Common myeloid progenitor, CD34-positive (primary cell): Measurements from ENCODE around the gene KLHL20. TPM values are rescaled to one million over a fixed set of nuclear protein-coding genes. Genes with fewer than 3 reads are reported as not detected.
"Not testable (repeated sequence)": the region's sequence is repeated elsewhere in the genome, so short reads cannot be mapped to it uniquely, and the experiment has no call there.

Experiments
- CTCF ChIA-PET: fragments of 350-600 bp; sonication (Branson Sonifier 250); formaldehyde crosslinking; loops from one replicate; lab custom pipeline; 2021; ENCODE audit warnings: antibody characterized with exemption; lab: Charles Lee
- POLR2A ChIA-PET: fragments of 350-600 bp; sonication (Branson Sonifier 250); formaldehyde crosslinking; loops from one replicate; lab custom pipeline; 2021; ENCODE audit warnings: antibody characterized with exemption; lab: Charles Lee
- DNase-seq, 3 donors: peaks; one replicate each; pipeline versions ENCODE4 v3.0.0 to v3.0.0-alpha.2; 2013
- H3K27ac ChIP-seq, 2 experiments: 1 replicate in 1 of 2; 2 replicates in 1 of 2; pipeline ENCODE4 v1.7.0; 2013; ENCODE audit warnings: inconsistent platforms in 2 of 2, low read length in 2 of 2, mild to moderate bottlenecking in 2 of 2, low read depth in 1 of 2, moderate library complexity in 1 of 2; ENCODE audit not compliant: severe bottlenecking in 2 of 2, insufficient read depth in 1 of 2, poor library complexity in 1 of 2
- H3K27me3 ChIP-seq, 5 experiments: replicated peaks in 2 of 5; 1 replicate in 3 of 5; 2 replicates in 2 of 5; pipeline versions ENCODE4 v1.6.1 to v1.7.0; 2013; ENCODE audit warnings: low read length in 4 of 5, mild to moderate bottlenecking in 2 of 5, moderate library complexity in 2 of 5, inconsistent platforms in 1 of 5; ENCODE audit not compliant: insufficient read depth in 5 of 5, control insufficient read depth in 4 of 5
- H3K36me3 ChIP-seq, 4 experiments: 1 replicate in 2 of 4; 2 replicates in 2 of 4; pipeline versions ENCODE4 v1.6.1 to v1.7.0; 2013; ENCODE audit warnings: low read length in 3 of 4, control low read depth in 1 of 4, mild to moderate bottlenecking in 1 of 4; ENCODE audit not compliant: control insufficient read depth in 4 of 4, insufficient read depth in 4 of 4
- H3K4me1 ChIP-seq, 4 experiments: 1 replicate in 3 of 4; 2 replicates in 1 of 4; pipeline versions ENCODE4 v1.6.1 to v1.7.1; 2013; ENCODE audit warnings: low read length in 3 of 4, mild to moderate bottlenecking in 3 of 4, control low read depth in 1 of 4, inconsistent platforms in 1 of 4, moderate library complexity in 1 of 4; ENCODE audit not compliant: control insufficient read depth in 4 of 4, insufficient read depth in 4 of 4; ENCODE audit errors: control extremely low read depth in 1 of 4
- H3K4me3 ChIP-seq, 7 experiments: 1 replicate in 4 of 7; 2 replicates in 3 of 7; pipeline versions ENCODE4 v1.5.1 to v1.7.0; 2013; ENCODE audit warnings: mild to moderate bottlenecking in 7 of 7, low read length in 6 of 7, moderate library complexity in 6 of 7, inconsistent platforms in 2 of 7, low read depth in 2 of 7, control low read depth in 1 of 7; ENCODE audit not compliant: insufficient read depth in 4 of 7, control insufficient read depth in 1 of 7; ENCODE audit errors: extremely low read depth in 1 of 7
- H3K9me3 ChIP-seq, 5 experiments: 1 replicate in 4 of 5; 2 replicates in 1 of 5; pipeline versions ENCODE4 v1.6.1 to v1.7.1; 2013; ENCODE audit warnings: low read length in 4 of 5, mild to moderate bottlenecking in 2 of 5, inconsistent platforms in 1 of 5, low read depth in 1 of 5, moderate library complexity in 1 of 5; ENCODE audit not compliant: control insufficient read depth in 4 of 5, insufficient read depth in 2 of 5; ENCODE audit errors: control extremely low read depth in 1 of 5
- WGBS: methylation state at CpG from one replicate; pipeline ENCODE4 v1.1.5; 2013; ENCODE audit not compliant: insufficient coverage; 5-methylcytosine and 5-hydroxymethylcytosine counted together
- polyA plus RNA-seq: library from polyadenylated mRNA; unstranded; fragments of 120-200 nt; gene quantifications from one replicate; pipeline ENCODE4 v1.2.1, GENCODE V29; 2013

Gene KLHL20
- polyA plus RNA-seq: 12.1 TPM

GRCh38 chr1:173714759-173715537, at the start of gene KLHL20:
Gene KLHL20, plus strand, starts transcription at chr1:173714981. Its CDS starts 1,063 bp downstream, at chr1:173716044.
- POLR2A ChIA-PET: interaction anchor here (0.5 to 1.2 kb wide), 3 partner anchors 73 to 238 kb away, joined by 3 to 5 read pairs (median 3); no protein-coding TSS in a partner anchor

GRCh38 chr1:173666646-173667045, 48.1 kb upstream of the KLHL20 start:
- POLR2A ChIA-PET: no interaction called here
- H3K9me3 ChIP-seq: peaks cover 0 to 2% (median 0%) of the 10 kb centered on the region in 5 experiments
- H3K4me1 ChIP-seq: peaks cover 0 to 17% (median 9%) of the 10 kb centered on the region in 4 experiments
- CTCF ChIA-PET: interaction anchor here (0.6 kb wide), 1 partner anchor 246 kb away, joined by 3 read pairs; no protein-coding TSS in a partner anchor
- H3K27ac ChIP-seq: no peak overlapping the region
- no peak overlapping the region for H3K4me3 ChIP-seq
- WGBS: 80% methylated on average over 1 of the region's 3 CpGs
- no peaks in the 10 kb centered on the region for H3K36me3 ChIP-seq
- H3K27me3 ChIP-seq: peaks cover 0 to 6% (median 4%) of the 10 kb centered on the region in 5 experiments
- DNase-seq: no peak

More at GRCh38 chr1:173714759-173715537, at the start of gene KLHL20:
- Histone ChIP-seq H3K27ac (peak within 1 kb of the TSS; percentile 76 to 89), H3K4me1 (peaks cover 3 to 20% (median 15%) of the 10 kb centered on the region in 4 experiments), H3K36me3 (peaks cover 0 to 9% (median 2%) of the 10 kb centered on the region in 4 experiments), H3K4me3 (peak within 1 kb of the TSS; percentile 78 to 99 (median 95)), H3K9me3 (peaks cover 0 to 2% (median 0%) of the 10 kb centered on the region in 5 experiments), H3K27me3 (peaks cover 0 to 31% (median 6%) of the 10 kb centered on the region in 5 experiments)
- WGBS: 0% methylated on average over 40 of the region's 43 CpGs
- CTCF ChIA-PET: interaction anchor here (0.9 to 1.6 kb wide), 7 partner anchors 8 to 285 kb away, joined by 3 to 4 read pairs (median 3); no protein-coding TSS in a partner anchor
- peak; percentile 85 to 91 (median 89) for DNase-seq

- Histone ChIP-seq H3K27me3 (peaks cover 0 to 6% (median 3%) of the 10 kb centered on the region in 5 experiments), H3K27ac (peak within 1 kb of the TSS in 1 of 2 experiments; percentile 43), H3K9me3 (no peaks in the 10 kb centered on the region), H3K4me3 (peak within 1 kb of the TSS; percentile 35 to 74 (median 47)), H3K4me1 (peaks cover 0 to 10% (median 8%) of the 10 kb centered on the region in 4 experiments), H3K36me3 (no peaks in the 10 kb centered on the region)
- DNase-seq: peak; percentile 27 to 66 (median 60)
- ChIA-PET CTCF (no interaction called here), POLR2A (no interaction called here)
- WGBS: 6% methylated on average over 24 of the region's 33 CpGs
Observed at GRCh38 chr1:173669491-173669941, 45.3 kb upstream of the KLHL20 start, which contains the start of gene ANKRD45. Gene ANKRD45, minus strand, starts transcription at chr1:173669851. Its CDS starts 10,433 bp downstream, at chr1:173659418.

- CTCF ChIA-PET, H3K4me3 ChIP-seq: not testable (repeated sequence)
- 100% methylated on average over 2 of the region's 2 CpGs for whole genome bisulfite sequencing
Observed at GRCh38 chr1:173674496-173674895, 40.3 kb upstream of the KLHL20 start.

GRCh38 chr1:173680152-173680551, 34.6 kb upstream of the KLHL20 start:
- H3K4me1 ChIP-seq, POLR2A ChIA-PET, CTCF ChIA-PET, H3K27me3 ChIP-seq, H3K36me3 ChIP-seq, H3K27ac ChIP-seq, H3K4me3 ChIP-seq, H3K9me3 ChIP-seq, DNase-seq: not testable (repeated sequence)
- WGBS: 100% methylated on average over 3 of the region's 5 CpGs

More at GRCh38 chr1:173674496-173674895, 40.3 kb upstream of the KLHL20 start:
- H3K27ac ChIP-seq, POLR2A ChIA-PET, H3K36me3 ChIP-seq, H3K4me1 ChIP-seq, H3K27me3 ChIP-seq, H3K9me3 ChIP-seq, DNase-seq: not testable (repeated sequence)

- H3K27me3 ChIP-seq: no peaks in the 10 kb centered on the region
- POLR2A ChIA-PET: no interaction called here
- peaks cover 0 to 8% (median 0%) of the 10 kb centered on the region in 4 experiments for H3K4me1 ChIP-seq
- no peak for DNase-seq
- H3K4me3 ChIP-seq: no peak overlapping the region
- no peak overlapping the region for H3K27ac ChIP-seq
- H3K9me3 ChIP-seq: peaks cover 0 to 3% (median 0%) of the 10 kb centered on the region in 5 experiments
- H3K36me3 ChIP-seq: no peaks in the 10 kb centered on the region
- CTCF ChIA-PET: interaction anchor here (1.5 kb wide), 1 partner anchor 9 kb away, joined by 3 read pairs; no protein-coding TSS in a partner anchor
Observed at GRCh38 chr1:173682184-173682583, 32.6 kb upstream of the KLHL20 start.
